Parathyroid adenoma (tissue), 2 donors: ENCODE measurements around the gene ABCA6.

Experiments
- H2AFZ ChIP-seq: fragments of 300-600 bp; sonication (generic); one replicate; pipeline ENCODE4 v1.7.0; 2017; ENCODE audit warnings: antibody characterized with exemption, mild to moderate bottlenecking
- H3K27ac ChIP-seq: fragments of 300-600 bp; sonication (generic); one replicate; pipeline ENCODE4 v1.7.0; 2017
- H3K27me3 ChIP-seq: fragments of 300-600 bp; sonication (generic); one replicate; pipeline ENCODE4 v1.7.0; 2017; ENCODE audit warnings: low read length; ENCODE audit not compliant: control insufficient read depth, insufficient read depth
- H3K36me3 ChIP-seq: fragments of 300-600 bp; sonication (generic); one replicate; pipeline ENCODE4 v1.7.0; 2017; ENCODE audit warnings: low read length; ENCODE audit not compliant: control insufficient read depth, insufficient read depth
- H3K4me1 ChIP-seq: fragments of 300-600 bp; sonication (generic); one replicate; pipeline ENCODE4 v1.7.0; 2017; ENCODE audit warnings: control low read depth
- H3K4me2 ChIP-seq: fragments of 300-600 bp; sonication (generic); one replicate; pipeline ENCODE4 v1.7.0; 2017; ENCODE audit warnings: low read length
- H3K4me3 ChIP-seq: fragments of 300-600 bp; sonication (generic); one replicate; pipeline ENCODE4 v1.7.0; 2017; ENCODE audit warnings: low read depth, low read length
- H3K79me2 ChIP-seq: fragments of 300-600 bp; sonication (generic); one replicate; pipeline ENCODE4 v1.7.0; 2017; ENCODE audit warnings: control low read depth
- H3K9ac ChIP-seq: fragments of 300-600 bp; sonication (generic); one replicate; pipeline ENCODE4 v1.7.0; 2017; ENCODE audit warnings: mild to moderate bottlenecking
- H3K9me3 ChIP-seq: fragments of 300-600 bp; sonication (generic); one replicate; pipeline ENCODE4 v1.7.0; 2017; ENCODE audit warnings: low read length; ENCODE audit not compliant: control insufficient read depth
- CTCF ChIP-seq: fragments of 300-600 bp; sonication (generic); IDR thresholded peaks from one replicate; pipeline ENCODE4 v1.7.0; 2017; ENCODE audit warnings: antibody characterized with exemption, mild to moderate bottlenecking
- donor health status: primary hyperparathyroidism.

Gene ABCA6

DNA sequence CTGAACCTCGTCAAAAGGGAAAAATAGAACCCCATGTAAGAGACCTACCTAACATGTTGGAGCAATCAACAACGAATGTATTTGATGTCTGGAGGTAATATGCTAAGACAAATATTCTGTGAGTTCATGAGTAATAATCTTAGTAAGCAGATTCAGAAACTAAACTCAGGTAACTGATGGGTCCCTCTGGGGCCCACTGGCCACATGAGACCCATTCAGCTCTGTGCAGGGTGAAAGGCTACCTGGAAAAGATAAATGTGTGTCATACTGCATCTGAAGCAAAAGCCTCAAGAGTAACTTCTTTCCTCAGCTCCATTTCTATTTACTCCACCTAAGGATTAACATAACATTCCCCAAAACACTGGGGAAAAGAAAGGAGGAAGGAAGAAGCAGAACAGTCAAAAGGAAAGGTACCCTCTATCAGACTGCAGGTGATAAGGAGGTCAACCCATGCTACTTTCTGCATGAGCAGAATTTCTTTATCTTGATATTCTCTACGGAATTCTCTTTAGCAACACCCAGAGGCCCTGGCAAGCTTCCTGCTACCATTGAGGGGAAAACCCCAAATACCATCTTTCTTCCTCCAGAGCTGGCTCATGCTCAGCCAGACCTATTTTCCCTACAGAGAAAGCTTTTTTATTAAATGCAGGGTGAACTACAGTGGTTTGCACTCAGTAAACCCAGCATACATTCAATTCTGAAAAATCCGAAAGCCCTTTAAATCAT lies 37.7 kb upstream of the ABCA6 start:
- Histone ChIP-seq H3K4me3 (no peak overlapping the region), H3K36me3 (no peaks in the 10 kb centered on the region), H3K9ac (no peak overlapping the region), H3K9me3 (no peaks in the 10 kb centered on the region), H3K79me2 (no peaks in the 10 kb centered on the region), H3K4me2 (no peak overlapping the region), H3K4me1 (no peaks in the 10 kb centered on the region), H3K27ac (no peak overlapping the region), H3K27me3 (no peaks in the 10 kb centered on the region), H2AFZ (no peak overlapping the region)
- TF ChIP-seq CTCF: no peak

- no peaks in the 10 kb centered on the region for H3K27me3 ChIP-seq
- H3K9ac ChIP-seq: no peak overlapping the region
- H3K27ac ChIP-seq: no peak overlapping the region
- no peaks in the 10 kb centered on the region for H3K9me3 ChIP-seq
- no peak overlapping the region for H3K4me3 ChIP-seq
- no peak for TF ChIP-seq CTCF
- no peak overlapping the region for H2AFZ ChIP-seq
- no peaks in the 10 kb centered on the region for H3K4me1 ChIP-seq
- no peaks in the 10 kb centered on the region for H3K79me2 ChIP-seq
- no peak overlapping the region for H3K4me2 ChIP-seq
- no peaks in the 10 kb centered on the region for H3K36me3 ChIP-seq
These were observed 34.7 kb upstream of the ABCA6 start for GRCh38 chr17:69176457-69176795.

- H3K79me2 ChIP-seq: no peaks in the 10 kb centered on the region
- H3K27me3 ChIP-seq: no peaks in the 10 kb centered on the region
- no peak overlapping the region for H3K9ac ChIP-seq
- no peak overlapping the region for H3K27ac ChIP-seq
- no peaks in the 10 kb centered on the region for H3K4me1 ChIP-seq
- H3K9me3 ChIP-seq: no peaks in the 10 kb centered on the region
- no peak overlapping the region for H3K4me2 ChIP-seq
- no peak overlapping the region for H3K4me3 ChIP-seq
- H3K36me3 ChIP-seq: no peaks in the 10 kb centered on the region
- H2AFZ ChIP-seq: no peak overlapping the region
- no peak for TF ChIP-seq CTCF
These were observed 34.1 kb upstream of the ABCA6 start for GRCh38 chr17:69175625-69176456.

DNA sequence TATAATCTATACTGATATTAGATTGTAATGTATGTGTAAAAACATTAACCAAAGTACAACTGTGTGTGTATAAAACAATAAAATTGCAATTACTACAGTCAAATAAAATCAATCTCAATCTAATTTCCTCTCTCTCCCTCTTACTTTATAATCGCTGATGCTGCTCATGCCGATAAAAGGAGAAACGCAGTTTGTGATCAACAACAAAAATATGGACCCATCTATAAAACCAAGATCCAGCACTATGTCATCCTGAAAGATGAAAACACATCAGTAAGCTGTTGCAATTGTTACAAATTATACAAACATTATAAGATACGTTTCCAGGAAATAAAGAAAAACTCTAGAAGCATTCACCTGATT lies 33.5 kb upstream of the ABCA6 start:
- H3K27me3 ChIP-seq: no peaks in the 10 kb centered on the region
- no peak overlapping the region for H2AFZ ChIP-seq
- H3K9me3 ChIP-seq: no peaks in the 10 kb centered on the region
- TF ChIP-seq CTCF: no peak
- H3K4me2 ChIP-seq: no peak overlapping the region
- no peaks in the 10 kb centered on the region for H3K79me2 ChIP-seq
- H3K4me3 ChIP-seq: no peak overlapping the region
- no peaks in the 10 kb centered on the region for H3K4me1 ChIP-seq
- H3K36me3 ChIP-seq: no peaks in the 10 kb centered on the region
- H3K27ac ChIP-seq: no peak overlapping the region
- no peak overlapping the region for H3K9ac ChIP-seq

GRCh38 chr17:69173118-69173517 lies 31.4 kb upstream of the ABCA6 start:
- H3K9ac ChIP-seq: no peak overlapping the region
- H2AFZ ChIP-seq: no peak overlapping the region
- H3K9me3 ChIP-seq: no peaks in the 10 kb centered on the region
- H3K27ac ChIP-seq: no peak overlapping the region
- H3K27me3 ChIP-seq: no peaks in the 10 kb centered on the region
- no peak overlapping the region for H3K4me3 ChIP-seq
- H3K4me2 ChIP-seq: no peak overlapping the region
- no peaks in the 10 kb centered on the region for H3K79me2 ChIP-seq
- no peaks in the 10 kb centered on the region for H3K4me1 ChIP-seq
- H3K36me3 ChIP-seq: no peaks in the 10 kb centered on the region
- TF ChIP-seq CTCF: no peak
